ENCODE measurements around the gene TMC5.

The TMC5 gene

DNA sequence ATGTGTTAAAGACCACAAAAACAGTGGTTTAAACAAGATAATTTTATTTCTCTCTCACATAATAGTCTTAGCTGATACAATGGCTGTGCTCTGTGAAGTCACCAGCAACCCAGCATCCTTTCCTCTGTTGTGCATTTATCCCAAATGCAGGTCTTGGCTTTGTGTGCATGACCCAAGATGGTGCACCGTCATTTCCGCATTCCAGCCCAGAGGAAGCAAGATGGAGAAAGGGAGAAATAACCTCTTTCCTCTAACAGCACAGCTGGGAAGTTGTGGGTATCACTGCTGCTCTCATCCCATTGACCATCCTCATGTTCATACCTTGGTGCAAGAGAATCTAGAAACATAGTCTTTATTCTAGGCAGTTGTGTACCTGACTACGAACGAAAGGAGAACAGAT is 21.8 kb downstream of the TMC5 start:
- no peak overlapping the region for H4K8ac ChIP-seq (ENCODE audit: low read length)
- H3K9me3 ChIP-seq (ENCODE audit: control insufficient read depth, low read length), result peaks cover 5% of the 10 kb centered on the region
- no peak overlapping the region for H3K27ac ChIP-seq (ENCODE audit: low read length, poor library complexity, severe bottlenecking)
- H3K23ac ChIP-seq (ENCODE audit: low read length in 2 of 2), result no peak overlapping the region
- no peaks in the 10 kb centered on the region for H3K36me3 ChIP-seq (ENCODE audit: control insufficient read depth in 1 of 2, insufficient read depth in 2 of 2, low read depth in 1 of 2, low read length in 2 of 2)
- no peak overlapping the region for H3K4me2 ChIP-seq (ENCODE audit: low read length, poor library complexity, severe bottlenecking)
- no peak overlapping the region for H3K18ac ChIP-seq (ENCODE audit: low read depth in 1 of 2, low read length in 2 of 2)
- H3K4ac ChIP-seq (ENCODE audit: low read depth in 1 of 2, low read length in 2 of 2), result no peak overlapping the region
- H2BK5ac ChIP-seq (ENCODE audit: low read depth, low read length, poor library complexity, severe bottlenecking), result no peak overlapping the region
- H2BK120ac ChIP-seq (ENCODE audit: low read depth, low read length), result no peak overlapping the region
- H2AFZ ChIP-seq (ENCODE audit: low read depth, low read length), result no peak overlapping the region
- DNase-seq, result no peak
- no peak overlapping the region for H3K9ac ChIP-seq (ENCODE audit: low read length)
- H3K14ac ChIP-seq (ENCODE audit: low read length in 2 of 2), result no peak overlapping the region
- no peaks in the 10 kb centered on the region for H3K4me1 ChIP-seq (ENCODE audit: control insufficient read depth, insufficient read depth, low read depth, low read length)
- no peak overlapping the region for H2BK15ac ChIP-seq (ENCODE audit: low read depth, poor library complexity, severe bottlenecking)
- no peak overlapping the region for H2AK5ac ChIP-seq (ENCODE audit: low read length, severe bottlenecking)
- no peak overlapping the region for H4K91ac ChIP-seq (ENCODE audit: low read length)
- H2BK12ac ChIP-seq (ENCODE audit: low read length in 2 of 2), result no peak overlapping the region
- H3K4me3 ChIP-seq (ENCODE audit: insufficient read depth in 1 of 2, low read depth in 1 of 2, low read length in 2 of 2), result no peak overlapping the region
- 99% methylated on average over 3 of the region's 4 CpGs for WGBS
- H3K79me1 ChIP-seq (replicated peaks; ENCODE audit: low read length, poor library complexity, severe bottlenecking), result no peaks in the 10 kb centered on the region
- no peaks in the 10 kb centered on the region for H3K27me3 ChIP-seq (ENCODE audit: control insufficient read depth in 1 of 2, insufficient read depth in 1 of 2, low read length in 2 of 2)

GRCh38 chr16:19443659-19444058 is 26.0 kb downstream of the TMC5 start:
- peaks cover 5% of the 10 kb centered on the region for H3K9me3 ChIP-seq (ENCODE audit: control insufficient read depth, low read length)
- no peak overlapping the region for H4K8ac ChIP-seq (ENCODE audit: low read length)
- H3K79me1 ChIP-seq (replicated peaks; ENCODE audit: low read length, poor library complexity, severe bottlenecking), result no peaks in the 10 kb centered on the region
- H2BK120ac ChIP-seq (ENCODE audit: low read depth, low read length), result no peak overlapping the region
- no peak overlapping the region for H3K23ac ChIP-seq (ENCODE audit: low read length in 2 of 2)
- H3K4me3 ChIP-seq (ENCODE audit: insufficient read depth in 1 of 2, low read depth in 1 of 2, low read length in 2 of 2), result no peak overlapping the region
- no peak overlapping the region for H2AK5ac ChIP-seq (ENCODE audit: low read length, severe bottlenecking)
- H4K91ac ChIP-seq (ENCODE audit: low read length), result no peak overlapping the region
- no peak overlapping the region for H2BK5ac ChIP-seq (ENCODE audit: low read depth, low read length, poor library complexity, severe bottlenecking)
- no peaks in the 10 kb centered on the region for H3K4me1 ChIP-seq (ENCODE audit: control insufficient read depth, insufficient read depth, low read depth, low read length)
- no peak overlapping the region for H3K18ac ChIP-seq (ENCODE audit: low read depth in 1 of 2, low read length in 2 of 2)
- no peak for DNase-seq
- no peak overlapping the region for H2BK12ac ChIP-seq (ENCODE audit: low read length in 2 of 2)
- no peak overlapping the region for H2AFZ ChIP-seq (ENCODE audit: low read depth, low read length)
- 47% methylated on average over 1 of the region's 1 CpG for WGBS
- no peak overlapping the region for H3K4me2 ChIP-seq (ENCODE audit: low read length, poor library complexity, severe bottlenecking)
- H3K14ac ChIP-seq (ENCODE audit: low read length in 2 of 2), result no peak overlapping the region
- no peaks in the 10 kb centered on the region for H3K36me3 ChIP-seq (ENCODE audit: control insufficient read depth in 1 of 2, insufficient read depth in 2 of 2, low read depth in 1 of 2, low read length in 2 of 2)
- no peaks in the 10 kb centered on the region for H3K27me3 ChIP-seq (ENCODE audit: control insufficient read depth in 1 of 2, insufficient read depth in 1 of 2, low read length in 2 of 2)
- H3K4ac ChIP-seq (ENCODE audit: low read depth in 1 of 2, low read length in 2 of 2), result no peak overlapping the region
- H3K9ac ChIP-seq (ENCODE audit: low read length), result no peak overlapping the region
- H2BK15ac ChIP-seq (ENCODE audit: low read depth, poor library complexity, severe bottlenecking), result no peak overlapping the region
- no peak overlapping the region for H3K27ac ChIP-seq (ENCODE audit: low read length, poor library complexity, severe bottlenecking)

- H3K4me3 ChIP-seq (ENCODE audit: insufficient read depth in 1 of 2, low read depth in 1 of 2, low read length in 2 of 2), result no peak overlapping the region
- H2BK15ac ChIP-seq (ENCODE audit: low read depth, poor library complexity, severe bottlenecking), result no peak overlapping the region
- peaks cover 5% of the 10 kb centered on the region for H3K9me3 ChIP-seq (ENCODE audit: control insufficient read depth, low read length)
- no peak overlapping the region for H2AFZ ChIP-seq (ENCODE audit: low read depth, low read length)
- WGBS, result 79% methylated on average over 4 of the region's 4 CpGs
- no peak overlapping the region for H4K91ac ChIP-seq (ENCODE audit: low read length)
- no peak overlapping the region for H3K18ac ChIP-seq (ENCODE audit: low read depth in 1 of 2, low read length in 2 of 2)
- H3K4me1 ChIP-seq (ENCODE audit: control insufficient read depth, insufficient read depth, low read depth, low read length), result no peaks in the 10 kb centered on the region
- no peak overlapping the region for H2AK5ac ChIP-seq (ENCODE audit: low read length, severe bottlenecking)
- H3K4ac ChIP-seq (ENCODE audit: low read depth in 1 of 2, low read length in 2 of 2), result no peak overlapping the region
- H3K27me3 ChIP-seq (ENCODE audit: control insufficient read depth in 1 of 2, insufficient read depth in 1 of 2, low read length in 2 of 2), result peaks cover 0 to 6% of the 10 kb centered on the region in 2 experiments
- no peak overlapping the region for H2BK5ac ChIP-seq (ENCODE audit: low read depth, low read length, poor library complexity, severe bottlenecking)
- no peak for DNase-seq
- no peak overlapping the region for H3K4me2 ChIP-seq (ENCODE audit: low read length, poor library complexity, severe bottlenecking)
- H3K14ac ChIP-seq (ENCODE audit: low read length in 2 of 2), result no peak overlapping the region
- H3K36me3 ChIP-seq (ENCODE audit: control insufficient read depth in 1 of 2, insufficient read depth in 2 of 2, low read depth in 1 of 2, low read length in 2 of 2), result no peaks in the 10 kb centered on the region
- no peak overlapping the region for H3K27ac ChIP-seq (ENCODE audit: low read length, poor library complexity, severe bottlenecking)
- H3K79me1 ChIP-seq (replicated peaks; ENCODE audit: low read length, poor library complexity, severe bottlenecking), result no peaks in the 10 kb centered on the region
- H2BK12ac ChIP-seq (ENCODE audit: low read length in 2 of 2), result no peak overlapping the region
- H3K9ac ChIP-seq (ENCODE audit: low read length), result no peak overlapping the region
- no peak overlapping the region for H2BK120ac ChIP-seq (ENCODE audit: low read depth, low read length)
- no peak overlapping the region for H4K8ac ChIP-seq (ENCODE audit: low read length)
- H3K23ac ChIP-seq (ENCODE audit: low read length in 2 of 2), result no peak overlapping the region
Measured at GRCh38 chr16:19446300-19446846, 28.7 kb downstream of the TMC5 start.

GRCh38 chr16:19446886-19447285 is 29.2 kb downstream of the TMC5 start:
- Histone ChIP-seq H3K4me2 (ENCODE audit: low read length, poor library complexity, severe bottlenecking) (no peak overlapping the region), H3K4me3 (ENCODE audit: insufficient read depth in 1 of 2, low read depth in 1 of 2, low read length in 2 of 2) (no peak overlapping the region), H2BK5ac (ENCODE audit: low read depth, low read length, poor library complexity, severe bottlenecking) (no peak overlapping the region), H3K4me1 (ENCODE audit: control insufficient read depth, insufficient read depth, low read depth, low read length) (no peaks in the 10 kb centered on the region), H3K4ac (ENCODE audit: low read depth in 1 of 2, low read length in 2 of 2) (no peak overlapping the region), H2AFZ (ENCODE audit: low read depth, low read length) (no peak overlapping the region), H2BK15ac (ENCODE audit: low read depth, poor library complexity, severe bottlenecking) (no peak overlapping the region), H4K91ac (ENCODE audit: low read length) (no peak overlapping the region), H3K9me3 (ENCODE audit: control insufficient read depth, low read length) (peaks cover 5% of the 10 kb centered on the region), H2BK12ac (ENCODE audit: low read length in 2 of 2) (no peak overlapping the region), H3K18ac (ENCODE audit: low read depth in 1 of 2, low read length in 2 of 2) (no peak overlapping the region), H3K79me1 (replicated peaks; ENCODE audit: low read length, poor library complexity, severe bottlenecking) (no peaks in the 10 kb centered on the region), H3K14ac (ENCODE audit: low read length in 2 of 2) (no peak overlapping the region), H3K36me3 (ENCODE audit: control insufficient read depth in 1 of 2, insufficient read depth in 2 of 2, low read depth in 1 of 2, low read length in 2 of 2) (no peaks in the 10 kb centered on the region), H3K27ac (ENCODE audit: low read length, poor library complexity, severe bottlenecking) (no peak overlapping the region), H3K9ac (ENCODE audit: low read length) (no peak overlapping the region), H2AK5ac (ENCODE audit: low read length, severe bottlenecking) (no peak overlapping the region), H4K8ac (ENCODE audit: low read length) (no peak overlapping the region), H3K23ac (ENCODE audit: low read length in 2 of 2) (no peak overlapping the region), H2BK120ac (ENCODE audit: low read depth, low read length) (no peak overlapping the region), H3K27me3 (ENCODE audit: control insufficient read depth in 1 of 2, insufficient read depth in 1 of 2, low read length in 2 of 2) (peaks cover 0 to 6% of the 10 kb centered on the region in 2 experiments)
- 95% methylated on average over 5 of the region's 5 CpGs for WGBS
- DNase-seq, result no peak

Data from mesenchymal stem cell (in vitro differentiated cells and primary cell).